Lower lobe of right lung (tissue), 2 donors: ENCODE data around the gene SNAPC3. TPM values are rescaled to one million over a fixed set of nuclear protein-coding genes. Genes with fewer than 3 reads are reported as not detected.
A peak's percentile ranks its signal among the peaks of the same experiment; 100 is the strongest.

Experiments used
- ATAC-seq, 2 donors: fragments of 200-7000 bp; cut with Tn5 transposase; one replicate each; pipeline ENCODE4 v1.9.1; 2020 to 2022; ENCODE audit warnings: mild to moderate bottlenecking in 2 of 2, moderate library complexity in 2 of 2
- DNase-seq: peaks from one replicate; pipeline ENCODE4 v3.0.0-alpha.2; 2020
- H3K27ac ChIP-seq: fragments of 200-600 bp; one replicate; pipeline ENCODE4 v1.8.0; 2022
- H3K27me3 ChIP-seq: fragments of 200-600 bp; one replicate; pipeline ENCODE4 v1.8.0; 2022; ENCODE audit warnings: low read depth
- H3K36me3 ChIP-seq: fragments of 200-600 bp; one replicate; pipeline ENCODE4 v1.8.0; 2022; ENCODE audit warnings: mild to moderate bottlenecking
- H3K4me1 ChIP-seq: fragments of 200-600 bp; one replicate; pipeline ENCODE4 v1.8.0; 2022
- H3K4me3 ChIP-seq: fragments of 200-600 bp; one replicate; pipeline ENCODE4 v1.8.0; 2022; ENCODE audit warnings: mild to moderate bottlenecking
- H3K9me3 ChIP-seq: fragments of 200-600 bp; one replicate; pipeline ENCODE4 v1.8.0; 2022
- intact Hi-C: fragments of 100-400 bp; cut with DNase I; formaldehyde crosslinking; loops from one replicate; pipeline ENCODE4 v1.11.0; 2022
- total RNA-seq: library from RNA; stranded (reverse); fragmentation: NEBNext Ultra II Directional; extraction: Animal tissue kit (Norgen Biotek cat#: 25700); gene quantifications from one replicate; pipeline ENCODE4 v1.2.1, GENCODE V29; 2021
- TF ChIP-seq, protein P1 (sequence below): fragments of 200-600 bp; IDR thresholded peaks from one replicate; pipeline ENCODE4 v1.8.0; 2022; ENCODE audit warnings: antibody characterized with exemption, mild to moderate bottlenecking
- donor health status: DM: no; HTN: yes; CAD: no; lungs with severe emphysema.

SNAPC3 gene
- total RNA-seq, 1 donor from 2014 or later: 30.7 TPM

DNA sequence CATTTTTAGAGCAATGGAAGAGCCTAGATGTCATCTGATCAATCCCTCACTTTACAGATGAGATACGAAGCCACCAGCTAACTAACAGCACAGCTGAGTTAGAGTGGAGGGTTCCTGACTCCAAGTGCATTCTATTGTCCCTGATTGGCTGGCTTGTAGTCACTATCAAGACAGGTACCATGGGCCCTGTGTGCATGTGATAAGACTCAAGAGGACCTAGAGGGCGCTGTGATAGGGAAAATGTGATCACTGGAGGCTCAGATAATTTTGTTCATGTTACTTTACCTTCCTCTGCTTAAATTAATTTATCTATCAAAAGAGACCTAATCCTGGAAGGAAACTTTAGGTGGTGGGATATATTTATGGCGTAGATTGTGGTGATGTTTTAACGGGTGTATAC lies 19.5 kb upstream of the SNAPC3 start:
- Histone ChIP-seq H3K9me3 (no peaks in the 10 kb centered on the region), H3K36me3 (no peaks in the 10 kb centered on the region), H3K4me1 (no peaks in the 10 kb centered on the region), H3K27ac (no peak overlapping the region), H3K4me3 (no peak overlapping the region), H3K27me3 (no peaks in the 10 kb centered on the region)
- DNase-seq (no peak), ATAC-seq (peak; percentile 50 to 58)
- TF ChIP-seq, protein P1, sequence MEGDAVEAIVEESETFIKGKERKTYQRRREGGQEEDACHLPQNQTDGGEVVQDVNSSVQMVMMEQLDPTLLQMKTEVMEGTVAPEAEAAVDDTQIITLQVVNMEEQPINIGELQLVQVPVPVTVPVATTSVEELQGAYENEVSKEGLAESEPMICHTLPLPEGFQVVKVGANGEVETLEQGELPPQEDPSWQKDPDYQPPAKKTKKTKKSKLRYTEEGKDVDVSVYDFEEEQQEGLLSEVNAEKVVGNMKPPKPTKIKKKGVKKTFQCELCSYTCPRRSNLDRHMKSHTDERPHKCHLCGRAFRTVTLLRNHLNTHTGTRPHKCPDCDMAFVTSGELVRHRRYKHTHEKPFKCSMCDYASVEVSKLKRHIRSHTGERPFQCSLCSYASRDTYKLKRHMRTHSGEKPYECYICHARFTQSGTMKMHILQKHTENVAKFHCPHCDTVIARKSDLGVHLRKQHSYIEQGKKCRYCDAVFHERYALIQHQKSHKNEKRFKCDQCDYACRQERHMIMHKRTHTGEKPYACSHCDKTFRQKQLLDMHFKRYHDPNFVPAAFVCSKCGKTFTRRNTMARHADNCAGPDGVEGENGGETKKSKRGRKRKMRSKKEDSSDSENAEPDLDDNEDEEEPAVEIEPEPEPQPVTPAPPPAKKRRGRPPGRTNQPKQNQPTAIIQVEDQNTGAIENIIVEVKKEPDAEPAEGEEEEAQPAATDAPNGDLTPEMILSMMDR: peak; percentile 34
- intact Hi-C loops: no loop called here

DNA sequence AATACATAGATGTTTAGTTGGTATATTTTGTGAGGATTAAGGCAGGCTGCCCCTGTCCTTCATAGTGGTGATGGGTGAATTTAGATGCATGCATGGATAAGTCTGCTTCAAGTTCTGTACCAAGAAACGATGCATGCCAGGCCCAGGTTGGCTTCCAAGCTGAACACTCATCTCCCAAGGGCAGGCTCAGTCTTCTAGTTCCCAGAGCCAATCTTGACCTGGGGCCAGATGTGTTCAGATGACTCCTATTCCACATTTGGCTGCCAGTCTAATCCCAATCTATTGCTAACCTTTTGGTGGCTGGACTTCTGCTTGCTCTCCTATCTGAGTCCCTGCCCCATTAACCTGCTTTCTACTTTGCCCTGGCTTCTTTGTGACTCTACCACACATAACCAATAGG lies 18.5 kb upstream of the SNAPC3 start:
- no peaks in the 10 kb centered on the region for H3K36me3 ChIP-seq
- H3K27ac ChIP-seq: no peak overlapping the region
- ATAC-seq (no peak), DNase-seq (no peak)
- no peaks in the 10 kb centered on the region for H3K4me1 ChIP-seq
- no peaks in the 10 kb centered on the region for H3K9me3 ChIP-seq
- TF ChIP-seq, protein P1: no peak
- intact Hi-C loops: no loop called here
- no peaks in the 10 kb centered on the region for H3K27me3 ChIP-seq
- H3K4me3 ChIP-seq: no peak overlapping the region

DNA sequence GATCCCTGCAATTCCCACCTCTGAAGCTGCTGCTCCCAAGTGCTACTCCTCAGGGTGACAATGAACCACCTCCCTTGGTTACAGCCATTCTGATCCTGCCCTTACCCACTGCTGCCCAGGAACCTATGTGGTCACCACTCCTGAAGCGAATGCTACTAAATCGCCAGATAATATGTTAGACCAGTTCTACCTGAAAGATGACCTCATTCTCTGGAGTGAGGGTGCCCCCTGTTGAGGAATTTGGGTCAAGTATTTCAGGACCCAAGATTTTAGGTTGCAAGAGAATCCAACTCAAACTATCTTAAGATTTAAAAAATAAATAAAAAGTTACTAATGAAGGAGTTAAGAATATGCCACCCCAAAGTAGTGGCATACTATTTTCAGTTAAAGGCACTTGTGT lies 5.8 kb upstream of the SNAPC3 start:
- no peaks in the 10 kb centered on the region for H3K9me3 ChIP-seq
- no peaks in the 10 kb centered on the region for H3K27me3 ChIP-seq
- no peak overlapping the region for H3K27ac ChIP-seq
- H3K4me3 ChIP-seq: no peak overlapping the region
- intact Hi-C loops: no loop called here
- peak; percentile 75 to 85 for ATAC-seq
- H3K36me3 ChIP-seq: no peaks in the 10 kb centered on the region
- TF ChIP-seq, protein P1: peak; percentile 46
- DNase-seq: no peak
- peaks cover 1% of the 10 kb centered on the region for H3K4me1 ChIP-seq

DNA sequence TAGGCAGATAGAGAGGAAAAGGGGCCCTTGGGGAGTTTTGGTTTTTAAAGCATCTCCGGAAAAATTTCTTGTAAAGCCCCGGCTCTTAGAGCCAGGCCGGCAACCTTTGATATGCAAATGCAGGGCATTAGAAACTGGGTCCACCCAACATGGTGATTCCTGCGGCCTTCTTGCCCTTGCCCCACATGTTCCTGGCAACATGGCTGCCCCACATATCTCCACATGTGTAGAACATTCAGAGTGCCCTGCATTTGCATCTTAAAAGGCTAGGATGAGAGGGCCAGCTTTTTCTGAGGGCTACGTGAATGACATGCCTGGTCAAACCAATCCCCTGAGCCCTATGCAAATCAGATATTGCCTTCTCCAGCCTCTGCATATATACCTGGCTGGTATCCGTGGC lies 5.0 kb upstream of the SNAPC3 start:
- H3K4me1 ChIP-seq: peaks cover 5% of the 10 kb centered on the region
- H3K9me3 ChIP-seq: no peaks in the 10 kb centered on the region
- no peak overlapping the region for H3K27ac ChIP-seq
- intact Hi-C loops: no loop called here
- TF ChIP-seq, protein P1: no peak
- ATAC-seq: no peak
- H3K27me3 ChIP-seq: no peaks in the 10 kb centered on the region
- H3K36me3 ChIP-seq: no peaks in the 10 kb centered on the region
- H3K4me3 ChIP-seq: no peak overlapping the region
- no peak for DNase-seq

DNA sequence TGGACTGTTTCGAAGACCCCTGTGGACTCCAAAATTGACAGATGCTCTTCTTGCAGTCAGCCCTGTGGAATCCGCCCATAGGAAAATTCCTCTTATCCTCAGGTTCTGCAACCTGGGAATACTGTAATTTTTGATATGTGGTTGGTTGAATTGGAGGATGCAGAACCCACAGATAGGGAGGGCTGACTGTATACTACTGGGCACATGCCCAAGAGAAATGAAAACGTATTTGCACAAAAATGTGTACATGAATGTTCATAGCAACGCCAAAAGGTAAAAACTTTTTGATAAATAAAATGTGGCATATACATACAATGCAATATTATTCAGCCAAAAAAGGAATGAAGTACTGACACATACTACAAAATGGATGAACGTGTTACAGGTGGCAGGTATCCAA lies 1.9 kb upstream of the SNAPC3 start:
- no peak overlapping the region for H3K4me3 ChIP-seq
- H3K4me1 ChIP-seq: peaks cover 30% of the 10 kb centered on the region
- H3K27ac ChIP-seq: no peak overlapping the region
- intact Hi-C loops: loop anchor here (10.0 kb wide), 1 partner anchor 206 kb away; no protein-coding TSS in a partner anchor
- H3K36me3 ChIP-seq: peaks cover 15% of the 10 kb centered on the region
- TF ChIP-seq, protein P1: no peak
- DNase-seq (no peak), ATAC-seq (no peak)
- H3K27me3 ChIP-seq: no peaks in the 10 kb centered on the region
- no peaks in the 10 kb centered on the region for H3K9me3 ChIP-seq

DNA sequence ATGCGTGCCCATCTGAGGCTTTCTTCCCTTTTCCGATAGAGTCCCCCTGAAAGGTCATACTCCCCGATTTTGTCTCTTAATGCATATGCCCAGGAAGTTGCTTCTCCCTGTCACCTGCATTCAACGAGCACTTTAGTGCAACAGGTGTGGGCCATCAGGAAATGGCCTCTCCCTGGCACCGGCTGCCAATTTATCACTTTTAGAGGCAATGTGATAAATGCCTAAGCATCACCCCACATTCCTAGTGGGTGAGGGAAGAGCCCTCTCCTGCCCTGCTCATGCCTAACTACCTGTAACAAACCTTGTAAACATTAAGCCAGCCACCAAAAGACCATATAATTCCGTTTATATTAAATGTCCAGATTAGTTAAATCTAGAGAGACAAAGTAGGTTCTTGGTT lies 1.1 kb upstream of the SNAPC3 start:
- intact Hi-C loops: loop anchor here (10.0 kb wide), 1 partner anchor 207 kb away; no protein-coding TSS in a partner anchor
- no peaks in the 10 kb centered on the region for H3K9me3 ChIP-seq
- TF ChIP-seq, protein P1: no peak
- H3K4me3 ChIP-seq: no peak overlapping the region
- DNase-seq (no peak), ATAC-seq (no peak)
- peaks cover 22% of the 10 kb centered on the region for H3K36me3 ChIP-seq
- peak overlapping the region; percentile 96 for H3K27ac ChIP-seq
- peaks cover 38% of the 10 kb centered on the region for H3K4me1 ChIP-seq
- H3K27me3 ChIP-seq: no peaks in the 10 kb centered on the region
